Lower lobe of right lung (tissue), 2 donors: Measurements from ENCODE around the gene SUCLG2. TPM values are rescaled to one million over a fixed set of nuclear protein-coding genes. Genes with fewer than 3 reads are reported as not detected.

Experiments used
- ATAC-seq, 2 donors: fragments of 200-7000 bp; cut with Tn5 transposase; one replicate each; pipeline ENCODE4 v1.9.1; 2020 to 2022; ENCODE audit warnings: mild to moderate bottlenecking in 2 of 2, moderate library complexity in 2 of 2
- DNase-seq: peaks from one replicate; pipeline ENCODE4 v3.0.0-alpha.2; 2020
- H3K27ac ChIP-seq: fragments of 200-600 bp; one replicate; pipeline ENCODE4 v1.8.0; 2022
- H3K27me3 ChIP-seq: fragments of 200-600 bp; one replicate; pipeline ENCODE4 v1.8.0; 2022; ENCODE audit warnings: low read depth
- H3K36me3 ChIP-seq: fragments of 200-600 bp; one replicate; pipeline ENCODE4 v1.8.0; 2022; ENCODE audit warnings: mild to moderate bottlenecking
- H3K4me1 ChIP-seq: fragments of 200-600 bp; one replicate; pipeline ENCODE4 v1.8.0; 2022
- H3K4me3 ChIP-seq: fragments of 200-600 bp; one replicate; pipeline ENCODE4 v1.8.0; 2022; ENCODE audit warnings: mild to moderate bottlenecking
- H3K9me3 ChIP-seq: fragments of 200-600 bp; one replicate; pipeline ENCODE4 v1.8.0; 2022
- CTCF ChIP-seq: fragments of 200-600 bp; IDR thresholded peaks from one replicate; pipeline ENCODE4 v1.8.0; 2022; ENCODE audit warnings: antibody characterized with exemption, mild to moderate bottlenecking
- intact Hi-C: fragments of 100-400 bp; cut with DNase I; formaldehyde crosslinking; loops from one replicate; pipeline ENCODE4 v1.11.0; 2022
- total RNA-seq: library from RNA; stranded (reverse); fragmentation: NEBNext Ultra II Directional; extraction: Animal tissue kit (Norgen Biotek cat#: 25700); gene quantifications from one replicate; pipeline ENCODE4 v1.2.1, GENCODE V29; 2021
- donor health status: DM: no; HTN: yes; CAD: no; lungs with severe emphysema.

SUCLG2 gene
- total RNA-seq, 1 donor from 2014 or later, result 50.7 TPM

GRCh38 chr3:67450153-67450552 is 204.3 kb downstream of the SUCLG2 start:
- DNase-seq, result no peak
- intact Hi-C loops, result no loop called here
- TF ChIP-seq CTCF, result no peak

GRCh38 chr3:67447393-67447792 is 207.0 kb downstream of the SUCLG2 start:
- no peaks in the 10 kb centered on the region for H3K36me3 ChIP-seq
- no peak overlapping the region for H3K27ac ChIP-seq
- ATAC-seq (peak in 1 of 2 donors; percentile 37), DNase-seq (no peak)
- no peaks in the 10 kb centered on the region for H3K9me3 ChIP-seq
- intact Hi-C loops, result no loop called here
- no peak overlapping the region for H3K4me3 ChIP-seq
- TF ChIP-seq CTCF, result no peak
- H3K27me3 ChIP-seq, result no peaks in the 10 kb centered on the region
- no peaks in the 10 kb centered on the region for H3K4me1 ChIP-seq

More at GRCh38 chr3:67450153-67450552, 204.3 kb downstream of the SUCLG2 start:
- H3K27ac ChIP-seq, result no peak overlapping the region
- H3K27me3 ChIP-seq, result no peaks in the 10 kb centered on the region
- ATAC-seq, result no peak
- no peak overlapping the region for H3K4me3 ChIP-seq
- H3K4me1 ChIP-seq, result no peaks in the 10 kb centered on the region
- no peaks in the 10 kb centered on the region for H3K9me3 ChIP-seq
- no peaks in the 10 kb centered on the region for H3K36me3 ChIP-seq

GRCh38 chr3:67437789-67438188 is 216.6 kb downstream of the SUCLG2 start:
- Histone ChIP-seq H3K9me3 (no peaks in the 10 kb centered on the region), H3K4me3 (no peak overlapping the region), H3K36me3 (no peaks in the 10 kb centered on the region), H3K27ac (no peak overlapping the region), H3K4me1 (no peaks in the 10 kb centered on the region), H3K27me3 (no peaks in the 10 kb centered on the region)
- DNase-seq (no peak), ATAC-seq (no peak)
- no peak for TF ChIP-seq CTCF
- intact Hi-C loops, result no loop called here

- Histone ChIP-seq H3K27ac (no peak overlapping the region), H3K27me3 (no peaks in the 10 kb centered on the region), H3K9me3 (no peaks in the 10 kb centered on the region), H3K4me3 (no peak overlapping the region), H3K36me3 (no peaks in the 10 kb centered on the region), H3K4me1 (no peaks in the 10 kb centered on the region)
- TF ChIP-seq CTCF, result no peak
- ATAC-seq, result no peak
- no peak for DNase-seq
- intact Hi-C loops, result no loop called here
Measured at GRCh38 chr3:67437090-67437489, 217.3 kb downstream of the SUCLG2 start.

GRCh38 chr3:67433109-67433508 is 221.3 kb downstream of the SUCLG2 start:
- Histone ChIP-seq H3K4me1 (no peaks in the 10 kb centered on the region), H3K27ac (no peak overlapping the region), H3K36me3 (no peaks in the 10 kb centered on the region), H3K4me3 (no peak overlapping the region), H3K27me3 (no peaks in the 10 kb centered on the region), H3K9me3 (no peaks in the 10 kb centered on the region)
- DNase-seq (no peak), ATAC-seq (no peak)
- intact Hi-C loops, result no loop called here
- no peak for TF ChIP-seq CTCF

GRCh38 chr3:67431887-67432286 is 222.5 kb downstream of the SUCLG2 start:
- H3K36me3 ChIP-seq, result no peaks in the 10 kb centered on the region
- no peaks in the 10 kb centered on the region for H3K4me1 ChIP-seq
- no peak for ATAC-seq
- no peak overlapping the region for H3K4me3 ChIP-seq
- H3K27me3 ChIP-seq, result no peaks in the 10 kb centered on the region
- intact Hi-C loops, result no loop called here
- no peak for TF ChIP-seq CTCF
- no peak for DNase-seq
- no peak overlapping the region for H3K27ac ChIP-seq
- no peaks in the 10 kb centered on the region for H3K9me3 ChIP-seq
